ENCODE measurements around the gene GOLGA7B.
A peak's percentile ranks its signal among the peaks of the same experiment; 100 is the strongest.

GOLGA7B gene

GRCh38 chr10:97896756-97897358 lies 47.2 kb downstream of the GOLGA7B start:
- no peak for DNase-seq

- no peak for DNase-seq
Measured at GRCh38 chr10:97898429-97898828, 48.8 kb downstream of the GOLGA7B start.

- DNase-seq, result no peak
Measured at GRCh38 chr10:97901381-97901780, 51.7 kb downstream of the GOLGA7B start.

GRCh38 chr10:97903128-97904017 lies 53.7 kb downstream of the GOLGA7B start:
- no peak for DNase-seq

- no peak for DNase-seq
Measured at GRCh38 chr10:97904018-97904381, 54.4 kb downstream of the GOLGA7B start.

GRCh38 chr10:97904576-97904975 lies 54.9 kb downstream of the GOLGA7B start:
- no peak for DNase-seq

- no peak for DNase-seq
Measured at GRCh38 chr10:97905276-97905675, 55.6 kb downstream of the GOLGA7B start.

- no peak for DNase-seq
Measured at GRCh38 chr10:97907211-97907610, 57.6 kb downstream of the GOLGA7B start.

GRCh38 chr10:97907830-97908229 lies 58.2 kb downstream of the GOLGA7B start:
- DNase-seq, result no peak

GRCh38 chr10:97910661-97911060 lies 61.0 kb downstream of the GOLGA7B start:
- DNase-seq, result no peak

- no peak for DNase-seq
Measured at GRCh38 chr10:97911217-97911616, 61.6 kb downstream of the GOLGA7B start.

GRCh38 chr10:97913193-97913592 lies 63.5 kb downstream of the GOLGA7B start:
- DNase-seq, result no peak

- DNase-seq, result no peak
Measured at GRCh38 chr10:97913614-97914013, 64.0 kb downstream of the GOLGA7B start.

GRCh38 chr10:97914171-97914836 lies 64.7 kb downstream of the GOLGA7B start:
- no peak for DNase-seq

- peak; percentile 23 for DNase-seq
Measured at GRCh38 chr10:97914837-97915211, 65.2 kb downstream of the GOLGA7B start.

GRCh38 chr10:97915346-97916131 lies 65.9 kb downstream of the GOLGA7B start:
- no peak for DNase-seq

GRCh38 chr10:97916586-97916985 lies 66.9 kb downstream of the GOLGA7B start:
- DNase-seq, result no peak

- DNase-seq, result no peak
Measured at GRCh38 chr10:97919012-97919411, 69.4 kb downstream of the GOLGA7B start.

- DNase-seq, result no peak
Measured at GRCh38 chr10:97920865-97921264, 71.2 kb downstream of the GOLGA7B start.

Measured in NCI-H526 treated with DMSO at 0.1 percent for 48 hours (cell line).